NCI-H2196 (cell line): ENCODE results near the gene SECISBP2L.

Experiments used
- DNase-seq: peaks from one replicate; lab custom pipeline; 2025; ENCODE audit not compliant: unreplicated experiment; lab: John Stamatoyannopoulos, UW

SECISBP2L gene

GRCh38 chr15:48966595-48967301 is 79.5 kb downstream of the SECISBP2L start:
- no peak for DNase-seq

GRCh38 chr15:48965972-48966371 is 80.3 kb downstream of the SECISBP2L start:
- no peak for DNase-seq

GRCh38 chr15:48964898-48965297 is 81.3 kb downstream of the SECISBP2L start:
- DNase-seq, result no peak

GRCh38 chr15:48963524-48964113 is 82.6 kb downstream of the SECISBP2L start, which contains the start of gene SHC4:
SHC4 (minus strand) TSS chr15:48963919; CDS start chr15:48963015, 904 bp downstream.
- DNase-seq, result peak; percentile 18

- DNase-seq, result no peak
These were observed 83.4 kb downstream of the SECISBP2L start for GRCh38 chr15:48962662-48963523.

- no peak for DNase-seq
These were observed 90.3 kb downstream of the SECISBP2L start for GRCh38 chr15:48955967-48956366.

- no peak for DNase-seq
These were observed 90.9 kb downstream of the SECISBP2L start for GRCh38 chr15:48955370-48955769.

GRCh38 chr15:48954538-48954937 is 91.7 kb downstream of the SECISBP2L start:
- no peak for DNase-seq

GRCh38 chr15:48946840-48947187 is 99.4 kb downstream of the SECISBP2L start:
- DNase-seq, result no peak

- no peak for DNase-seq
These were observed 100.0 kb downstream of the SECISBP2L start for GRCh38 chr15:48946074-48946839.

GRCh38 chr15:48945386-48945785 is 100.9 kb downstream of the SECISBP2L start:
- DNase-seq, result no peak

- DNase-seq, result no peak
These were observed 104.3 kb downstream of the SECISBP2L start for GRCh38 chr15:48941904-48942303.

- no peak for DNase-seq
These were observed 105.7 kb downstream of the SECISBP2L start for GRCh38 chr15:48940508-48940907.

GRCh38 chr15:48939648-48940047 is 106.6 kb downstream of the SECISBP2L start:
- DNase-seq, result no peak
